Immature natural killer cell (primary cell): ENCODE results near the gene NPAS3. TPM values are rescaled to one million over a fixed set of nuclear protein-coding genes. Genes with fewer than 3 reads are reported as not detected.

Experiments used
- DNase-seq, 3 donors: peaks; one replicate each; pipeline ENCODE4 v3.0.0; 2022; ENCODE audit warnings: mixed read lengths in 1 of 3
- H3K27ac Mint-ChIP-seq, 6 donors: one replicate each; pipeline ENCODE4 v1.8.0; 2020; ENCODE audit warnings: mixed read lengths in 6 of 6, mild to moderate bottlenecking in 5 of 6, inconsistent platforms in 4 of 6, moderate library complexity in 3 of 6
- H3K27me3 Mint-ChIP-seq, 3 donors: one replicate each; pipeline ENCODE4 v1.8.0; 2020 to 2021; ENCODE audit warnings: low read depth in 3 of 3, mild to moderate bottlenecking in 3 of 3, mixed read lengths in 3 of 3, moderate library complexity in 3 of 3, inconsistent platforms in 1 of 3
- H3K36me3 Mint-ChIP-seq, 3 donors: one replicate each; pipeline ENCODE4 v1.8.0; 2020; ENCODE audit warnings: mixed read lengths in 3 of 3, inconsistent platforms in 2 of 3, mild to moderate bottlenecking in 2 of 3
- H3K4me1 Mint-ChIP-seq, 2 donors: one replicate each; pipeline ENCODE4 v1.8.0; 2020; ENCODE audit warnings: inconsistent platforms in 2 of 2, mild to moderate bottlenecking in 2 of 2, mixed read lengths in 2 of 2, moderate library complexity in 1 of 2
- H3K4me3 Mint-ChIP-seq, 5 donors: one replicate each; pipeline ENCODE4 v1.8.0; 2020; ENCODE audit warnings: mild to moderate bottlenecking in 5 of 5, mixed read lengths in 5 of 5, inconsistent platforms in 3 of 5, moderate library complexity in 3 of 5
- H3K9me3 Mint-ChIP-seq, 6 donors: one replicate each; pipeline ENCODE4 v1.8.0; 2020; ENCODE audit warnings: mild to moderate bottlenecking in 6 of 6, mixed read lengths in 6 of 6, inconsistent platforms in 4 of 6, moderate library complexity in 3 of 6
- polyA plus RNA-seq, 3 donors: library from polyadenylated mRNA; unstranded; fragments of 300-500 nt; fragmentation: Illumina TruSeq; gene quantifications; one replicate each; pipeline ENCODE4 v1.2.3, GENCODE V29; 2021

NPAS3 gene
- polyA plus RNA-seq, 3 donors from 2014 or later, result not detected

DNA sequence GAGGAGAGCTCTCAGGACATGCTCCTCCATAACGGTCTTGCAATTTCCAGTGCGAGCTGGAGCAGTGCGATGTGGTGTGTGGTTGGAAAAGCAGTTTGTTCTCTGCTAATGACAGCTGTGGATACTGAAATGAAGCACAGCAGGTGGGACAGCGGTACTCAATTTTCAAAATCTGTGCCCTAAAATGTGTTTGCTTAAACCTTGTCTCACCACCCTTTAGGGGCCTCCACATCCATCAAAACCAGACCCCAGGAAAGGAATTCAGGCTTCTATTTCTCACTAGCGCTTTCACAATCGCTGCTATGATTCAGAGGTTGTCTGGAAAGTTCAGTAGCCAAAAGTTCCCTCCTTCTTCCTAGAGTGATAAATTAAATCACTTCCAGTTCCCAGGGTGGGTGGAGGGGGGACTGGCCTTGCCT, 571.4 kb downstream of the NPAS3 start:
- no peak for DNase-seq
- no peaks in the 10 kb centered on the region for H3K36me3 Mint-ChIP-seq
- H3K9me3 Mint-ChIP-seq, result peaks cover 0 to 34% (median 3%) of the 10 kb centered on the region in 6 donors
- no peak overlapping the region for H3K4me3 Mint-ChIP-seq
- H3K4me1 Mint-ChIP-seq, result no peaks in the 10 kb centered on the region
- H3K27ac Mint-ChIP-seq, result no peak overlapping the region
- H3K27me3 Mint-ChIP-seq, result no peaks in the 10 kb centered on the region

DNA sequence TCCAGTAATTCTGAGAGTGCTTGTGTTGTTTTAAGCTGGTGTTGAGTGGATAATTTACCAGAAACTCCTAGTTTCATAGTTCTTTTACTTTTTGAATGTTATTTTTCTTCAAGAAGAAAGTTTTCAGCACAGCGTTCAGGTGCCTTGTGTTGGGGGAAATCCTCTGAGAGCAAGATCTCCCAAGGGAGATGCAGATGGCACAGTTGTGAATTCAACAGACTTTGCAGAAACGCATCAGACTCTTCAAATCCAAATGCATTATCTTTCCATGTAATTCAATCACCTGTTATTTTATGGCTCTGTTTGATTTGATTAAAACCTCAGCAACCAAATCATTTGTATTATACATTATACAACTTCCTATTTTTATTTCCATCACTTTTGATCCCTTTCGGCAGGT, 572.3 kb downstream of the NPAS3 start:
- Mint-ChIP-seq H3K4me1 (no peaks in the 10 kb centered on the region), H3K4me3 (no peak overlapping the region), H3K27me3 (no peaks in the 10 kb centered on the region), H3K9me3 (peaks cover 0 to 39% (median 3%) of the 10 kb centered on the region in 6 donors), H3K27ac (no peak overlapping the region), H3K36me3 (no peaks in the 10 kb centered on the region)
- DNase-seq, result no peak

DNA sequence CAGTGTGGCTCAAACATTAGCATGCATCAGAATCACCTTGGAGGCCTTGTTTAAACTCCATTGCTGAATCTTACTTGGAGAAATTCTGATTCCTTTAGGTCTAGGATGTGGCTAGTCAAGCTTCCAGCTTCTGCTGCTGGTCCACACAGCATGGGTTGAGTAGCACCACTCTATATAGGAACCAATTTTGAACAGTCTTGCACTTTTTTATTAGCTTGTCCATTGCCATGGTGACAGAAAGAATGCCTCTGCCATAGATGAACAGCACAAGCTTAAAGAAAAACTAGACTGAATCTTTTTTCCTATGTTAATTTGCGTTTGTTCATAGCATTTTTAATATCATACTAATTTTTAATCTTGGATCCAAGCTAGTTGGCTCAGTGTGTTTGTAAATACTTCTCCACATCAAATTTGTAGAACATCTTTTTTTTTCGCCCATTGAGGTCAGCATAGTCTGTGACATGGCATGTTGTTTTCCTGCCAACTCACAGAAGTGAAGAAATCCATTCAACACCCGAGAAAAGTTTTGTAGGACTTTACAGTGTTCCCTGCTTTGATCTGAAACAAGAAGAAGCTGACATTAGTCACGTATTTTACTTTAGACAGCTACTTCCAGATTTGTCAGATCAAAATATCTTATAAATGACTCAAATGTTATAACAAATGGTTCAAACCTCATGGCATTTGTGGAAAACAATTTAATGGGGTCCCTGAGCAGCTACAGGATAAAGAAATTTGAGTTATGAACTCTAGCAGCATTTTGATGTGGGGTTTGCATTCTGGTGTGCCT, 573.4 kb downstream of the NPAS3 start:
- Mint-ChIP-seq H3K9me3 (peaks cover 0 to 43% (median under 1%) of the 10 kb centered on the region in 6 donors), H3K27me3 (no peaks in the 10 kb centered on the region), H3K27ac (no peak overlapping the region), H3K4me1 (no peaks in the 10 kb centered on the region), H3K36me3 (no peaks in the 10 kb centered on the region), H3K4me3 (no peak overlapping the region)
- no peak for DNase-seq

DNA sequence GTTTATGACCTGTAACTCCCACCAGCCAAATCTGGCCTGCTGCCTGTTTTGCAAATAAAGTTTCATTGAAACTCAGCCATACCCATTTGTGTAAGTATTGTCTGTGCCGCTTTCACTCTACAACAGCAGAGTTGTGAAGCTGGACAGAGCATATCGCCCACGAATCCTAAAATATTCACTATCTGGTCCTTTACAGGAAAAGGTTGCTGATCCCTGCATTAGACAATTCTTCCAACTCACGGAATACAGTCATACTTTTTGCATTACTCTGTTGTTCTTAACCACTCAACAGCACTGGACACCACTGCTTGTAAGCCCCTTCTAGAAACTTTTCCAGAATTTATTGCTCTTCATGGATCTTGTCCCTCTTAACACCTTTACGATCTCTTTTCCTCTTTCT, 576.8 kb downstream of the NPAS3 start:
- no peaks in the 10 kb centered on the region for H3K4me1 Mint-ChIP-seq
- H3K27me3 Mint-ChIP-seq, result no peaks in the 10 kb centered on the region
- H3K36me3 Mint-ChIP-seq, result no peaks in the 10 kb centered on the region
- H3K4me3 Mint-ChIP-seq, result no peak overlapping the region
- peaks cover 0 to 14% (median 0%) of the 10 kb centered on the region in 6 donors for H3K9me3 Mint-ChIP-seq
- no peak overlapping the region for H3K27ac Mint-ChIP-seq
- no peak for DNase-seq

DNA sequence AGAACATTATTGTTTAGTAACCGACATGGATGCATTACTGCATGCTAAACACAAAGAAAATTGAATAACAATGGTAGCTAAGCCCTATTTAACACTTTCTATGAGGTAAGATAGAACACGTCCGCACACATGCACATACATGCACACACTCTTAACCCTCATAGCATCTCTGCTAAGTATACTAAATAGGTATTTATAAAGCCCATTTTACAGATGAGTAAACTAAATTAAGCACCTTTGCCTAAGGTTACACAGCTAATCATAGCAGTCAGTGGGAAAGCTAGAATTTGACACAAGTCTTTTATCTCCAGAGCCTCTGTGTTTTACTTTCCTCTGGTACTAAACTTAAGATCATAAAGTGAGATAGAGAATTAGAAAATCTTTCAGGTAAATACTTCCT, 577.2 kb downstream of the NPAS3 start:
- Mint-ChIP-seq H3K36me3 (no peaks in the 10 kb centered on the region), H3K27ac (no peak overlapping the region), H3K9me3 (peaks cover 0 to 14% (median 0%) of the 10 kb centered on the region in 6 donors)

DNA sequence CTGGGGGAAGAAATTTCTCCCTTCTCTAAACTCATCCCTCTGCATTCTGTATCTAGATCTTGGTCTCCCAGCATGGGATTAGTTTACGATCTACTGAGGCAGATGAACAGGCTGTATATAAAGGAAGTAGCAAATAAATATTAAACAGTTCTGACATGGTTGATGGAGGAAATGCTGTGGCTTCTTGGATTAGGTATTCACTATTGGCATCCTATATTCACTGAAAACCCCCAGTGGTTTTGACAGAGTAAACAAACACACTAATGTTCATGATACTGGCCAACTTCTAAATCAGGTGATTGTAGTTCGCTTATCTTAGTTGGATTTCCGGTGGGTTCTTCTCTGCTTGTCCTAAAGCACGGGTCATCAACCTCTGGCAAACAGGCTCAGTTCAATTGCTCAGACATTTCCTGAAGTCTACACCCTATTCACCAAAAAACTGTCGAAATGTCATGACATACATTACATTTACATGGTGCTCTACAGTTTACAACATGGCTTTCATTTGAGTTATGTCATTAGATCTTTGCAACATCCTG, 578.3 kb downstream of the NPAS3 start:
- H3K4me1 Mint-ChIP-seq, result no peaks in the 10 kb centered on the region
- no peak overlapping the region for H3K4me3 Mint-ChIP-seq
- no peaks in the 10 kb centered on the region for H3K36me3 Mint-ChIP-seq
- H3K27ac Mint-ChIP-seq, result no peak overlapping the region
- no peaks in the 10 kb centered on the region for H3K27me3 Mint-ChIP-seq
- no peak for DNase-seq
- H3K9me3 Mint-ChIP-seq, result peaks cover 0 to 17% (median 0%) of the 10 kb centered on the region in 6 donors

More for the DNA sequence above, 577.2 kb downstream of the NPAS3 start:
- no peak overlapping the region for H3K4me3 Mint-ChIP-seq
- H3K4me1 Mint-ChIP-seq, result no peaks in the 10 kb centered on the region
- DNase-seq, result no peak
- no peaks in the 10 kb centered on the region for H3K27me3 Mint-ChIP-seq

DNA sequence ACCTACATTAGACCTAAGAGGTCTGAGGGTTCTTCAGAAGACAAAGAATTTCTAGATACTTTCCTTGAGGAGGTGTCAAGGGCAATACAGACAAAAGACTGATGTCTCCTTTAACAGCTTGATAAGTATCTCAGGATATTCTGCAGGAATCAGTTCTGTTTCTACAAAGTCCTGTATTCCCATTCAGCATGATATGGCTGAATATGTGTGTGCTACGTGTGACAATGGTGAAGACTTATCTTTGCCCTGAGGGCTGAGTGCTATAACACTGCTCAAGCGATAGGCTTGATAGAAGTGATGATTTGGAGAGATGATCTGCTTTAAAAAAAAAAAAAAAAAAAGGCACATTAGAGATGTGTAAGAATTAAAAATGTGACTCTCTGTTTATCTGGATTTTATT, 582.5 kb downstream of the NPAS3 start:
- H3K9me3 Mint-ChIP-seq, result peaks cover 0 to 19% (median 3%) of the 10 kb centered on the region in 6 donors
- no peak overlapping the region for H3K4me3 Mint-ChIP-seq
- no peaks in the 10 kb centered on the region for H3K4me1 Mint-ChIP-seq
- no peak for DNase-seq
- H3K27me3 Mint-ChIP-seq, result peaks cover 0 to 3% (median 2%) of the 10 kb centered on the region in 3 donors
- no peaks in the 10 kb centered on the region for H3K36me3 Mint-ChIP-seq
- no peak overlapping the region for H3K27ac Mint-ChIP-seq

DNA sequence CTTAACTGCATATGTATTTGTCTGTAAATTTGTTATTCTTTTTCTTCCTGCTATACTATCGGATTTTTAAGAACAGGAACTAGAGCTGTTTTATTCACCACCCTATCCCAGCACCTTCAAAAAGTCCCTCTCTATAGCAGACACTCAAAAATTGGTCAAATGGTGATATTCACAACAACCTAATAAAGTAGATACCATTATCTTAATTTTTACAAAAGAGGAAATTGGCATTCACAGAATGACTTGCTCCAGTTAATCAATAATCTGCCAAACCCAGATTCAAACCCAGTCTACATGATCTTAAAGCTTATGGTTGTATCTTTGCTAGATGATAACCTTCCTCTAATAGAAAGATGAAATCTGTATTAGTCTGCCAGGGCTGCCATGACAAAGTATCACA, 585.6 kb downstream of the NPAS3 start:
- DNase-seq, result no peak
- Mint-ChIP-seq H3K36me3 (no peaks in the 10 kb centered on the region), H3K4me3 (no peak overlapping the region), H3K27ac (no peak overlapping the region), H3K4me1 (no peaks in the 10 kb centered on the region), H3K27me3 (peaks cover 0 to 3% (median 2%) of the 10 kb centered on the region in 3 donors), H3K9me3 (peaks cover 2 to 21% (median 7%) of the 10 kb centered on the region in 6 donors)

DNA sequence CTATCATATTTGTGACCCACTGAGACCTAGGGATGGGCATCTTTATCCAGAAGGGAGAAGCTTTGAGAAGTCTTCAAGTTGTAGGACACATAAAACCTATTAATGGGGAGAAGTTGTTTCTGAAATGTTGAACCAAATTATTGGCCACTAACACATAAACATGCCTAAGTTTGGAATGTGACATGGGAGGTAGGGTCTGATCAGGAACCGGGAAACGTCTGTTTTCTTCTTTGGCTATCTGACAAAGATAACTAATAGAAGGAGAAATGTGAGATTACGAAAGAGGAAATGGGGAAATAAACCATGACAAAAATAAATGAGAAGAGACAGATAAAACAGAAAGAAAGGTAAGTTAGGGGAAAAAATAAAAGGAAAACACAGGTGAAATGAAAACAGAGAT, 586.9 kb downstream of the NPAS3 start:
- peaks cover 2 to 24% (median 7%) of the 10 kb centered on the region in 6 donors for H3K9me3 Mint-ChIP-seq
- no peak overlapping the region for H3K27ac Mint-ChIP-seq
- DNase-seq, result no peak
- no peak overlapping the region for H3K4me3 Mint-ChIP-seq
- no peaks in the 10 kb centered on the region for H3K36me3 Mint-ChIP-seq
- H3K27me3 Mint-ChIP-seq, result peaks cover 0 to 3% (median 2%) of the 10 kb centered on the region in 3 donors
- H3K4me1 Mint-ChIP-seq, result no peaks in the 10 kb centered on the region

DNA sequence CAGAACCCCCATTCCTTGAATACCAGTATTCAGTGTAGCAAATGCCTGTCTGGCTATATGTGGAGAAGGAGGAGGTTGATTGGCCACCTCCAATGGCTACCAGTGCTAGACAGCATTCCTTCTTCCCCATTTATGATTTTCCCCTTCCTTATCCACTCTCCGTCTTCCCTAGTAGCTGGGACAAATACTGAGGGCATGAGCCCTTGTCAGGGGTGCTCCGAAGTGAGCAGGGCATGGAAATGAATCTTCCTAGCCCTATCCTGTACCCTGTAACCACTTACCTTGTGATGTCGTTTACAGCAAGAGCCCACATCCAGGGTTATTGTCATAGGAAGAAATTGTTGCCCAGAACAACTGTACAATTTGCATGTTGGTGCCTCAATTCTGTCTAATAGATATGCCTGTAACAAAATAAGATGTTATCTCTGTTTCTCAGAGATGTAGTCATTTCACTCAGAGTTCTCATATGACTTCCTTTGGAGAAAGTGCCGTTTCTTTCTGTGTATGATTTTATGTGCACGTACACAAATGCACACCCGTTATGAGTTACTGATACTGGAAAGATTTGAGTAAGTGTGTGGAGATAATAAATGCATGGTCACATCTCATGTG, 588.5 kb downstream of the NPAS3 start:
- Mint-ChIP-seq H3K27ac (no peak overlapping the region), H3K4me1 (no peaks in the 10 kb centered on the region), H3K4me3 (no peak overlapping the region), H3K36me3 (no peaks in the 10 kb centered on the region), H3K9me3 (peaks cover 2 to 20% (median 5%) of the 10 kb centered on the region in 6 donors), H3K27me3 (peaks cover 0 to 3% (median 2%) of the 10 kb centered on the region in 3 donors)
- no peak for DNase-seq

DNA sequence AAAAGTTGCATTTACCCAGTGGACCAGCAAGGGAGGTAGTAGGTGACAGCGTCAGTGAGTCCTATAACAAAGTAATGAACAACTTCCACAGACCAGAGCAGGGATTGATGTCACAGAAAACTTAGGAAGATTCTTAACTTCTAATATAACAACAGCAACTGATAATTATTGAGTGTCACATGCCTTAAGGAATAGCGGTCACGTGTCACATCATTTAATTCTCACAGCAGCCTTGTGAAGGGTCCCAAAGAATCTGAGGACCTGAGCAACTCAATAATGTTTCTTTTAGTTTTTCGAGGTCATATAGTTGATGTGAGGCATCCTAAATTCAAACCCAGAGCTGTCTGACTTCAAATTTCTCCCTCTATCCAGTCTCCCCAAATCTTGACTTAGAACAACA, 590.0 kb downstream of the NPAS3 start:
- H3K9me3 Mint-ChIP-seq, result peaks cover 2 to 20% (median 6%) of the 10 kb centered on the region in 6 donors
- peaks cover 0 to 2% (median 1%) of the 10 kb centered on the region in 3 donors for H3K27me3 Mint-ChIP-seq
- no peak overlapping the region for H3K4me3 Mint-ChIP-seq
- H3K27ac Mint-ChIP-seq, result no peak overlapping the region
- no peak for DNase-seq
- no peaks in the 10 kb centered on the region for H3K4me1 Mint-ChIP-seq
- H3K36me3 Mint-ChIP-seq, result no peaks in the 10 kb centered on the region

DNA sequence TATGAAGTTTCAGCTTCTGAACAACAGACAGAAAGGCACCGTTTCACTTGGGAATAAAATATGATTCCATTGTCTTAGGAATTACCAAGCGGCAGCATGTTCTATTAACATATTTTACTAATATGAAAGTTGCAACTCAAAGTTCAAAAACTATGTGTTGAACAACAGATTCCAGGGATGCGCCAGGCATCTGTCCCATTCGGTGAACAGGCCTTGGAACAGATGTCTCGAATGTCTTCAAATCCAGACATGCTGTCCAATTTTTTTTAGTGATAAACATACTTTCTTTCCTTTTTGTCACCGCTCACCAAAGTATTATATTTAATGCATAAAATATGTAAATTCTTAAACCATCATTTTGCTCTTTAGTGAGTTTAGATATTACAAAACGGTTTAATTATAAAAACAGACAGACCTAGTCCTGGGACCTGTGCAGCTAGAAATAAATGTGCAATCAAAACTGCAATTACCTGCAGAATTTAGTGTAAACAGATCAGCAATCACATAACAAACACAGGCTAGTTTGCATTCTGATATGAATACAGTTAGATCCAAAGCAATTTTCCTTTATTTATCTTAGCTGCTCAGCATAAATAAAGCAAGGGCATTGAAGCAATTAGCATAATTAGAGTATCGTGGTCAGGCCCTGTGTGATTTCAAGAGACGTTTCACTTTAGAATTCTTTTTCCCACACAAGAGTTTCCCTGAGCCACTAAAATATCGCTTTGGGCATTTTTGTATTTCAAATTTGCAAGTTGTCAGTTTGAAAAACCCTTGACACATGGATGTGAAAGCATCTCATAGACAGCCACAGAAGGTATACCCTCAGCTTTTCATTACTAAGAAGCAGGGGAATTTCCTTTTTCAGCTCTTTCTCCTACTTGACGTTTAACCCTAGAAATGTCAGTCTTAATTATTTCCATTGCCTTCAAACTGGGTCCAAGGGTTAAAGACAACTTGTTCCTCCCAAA, 591.4 kb downstream of the NPAS3 start:
- Mint-ChIP-seq H3K9me3 (peaks cover 2 to 16% (median 6%) of the 10 kb centered on the region in 6 donors), H3K36me3 (no peaks in the 10 kb centered on the region), H3K4me3 (no peak overlapping the region), H3K4me1 (no peaks in the 10 kb centered on the region), H3K27ac (no peak overlapping the region), H3K27me3 (peaks cover 0 to 2% (median 1%) of the 10 kb centered on the region in 3 donors)
- DNase-seq, result no peak

DNA sequence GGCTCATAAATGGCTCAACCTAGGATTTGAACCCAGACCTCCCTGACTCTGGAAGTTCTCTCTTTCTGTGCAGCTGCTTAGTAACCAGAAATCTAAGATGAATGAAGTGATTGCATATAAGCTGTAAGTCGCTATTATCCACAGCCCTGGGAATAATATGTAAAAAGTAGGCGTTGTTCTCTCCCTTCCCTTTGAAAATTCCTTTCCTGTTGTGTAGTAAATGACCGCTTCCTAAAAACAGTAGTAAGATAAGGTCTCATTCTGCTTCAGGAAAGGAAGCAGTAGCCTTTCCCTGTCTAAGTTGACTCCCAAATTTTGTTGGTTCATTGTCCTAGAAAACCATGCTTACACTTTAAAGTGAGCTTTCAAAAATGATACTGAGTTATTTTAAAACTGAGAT, 593.9 kb downstream of the NPAS3 start:
- H3K9me3 Mint-ChIP-seq, result peaks cover 0 to 14% (median 5%) of the 10 kb centered on the region in 6 donors
- DNase-seq, result no peak
- no peaks in the 10 kb centered on the region for H3K36me3 Mint-ChIP-seq
- no peak overlapping the region for H3K4me3 Mint-ChIP-seq
- no peaks in the 10 kb centered on the region for H3K4me1 Mint-ChIP-seq
- no peaks in the 10 kb centered on the region for H3K27me3 Mint-ChIP-seq
- no peak overlapping the region for H3K27ac Mint-ChIP-seq
